Nephron (organoid): ENCODE results near the gene AFAP1.

Experiments used
- H3K27ac Mint-ChIP-seq, 3 experiments: 2 replicates each; pipeline ENCODE4 v1.8.0; 2020; ENCODE audit warnings: mixed read lengths in 3 of 3, mild to moderate bottlenecking in 2 of 3, moderate library complexity in 1 of 3
- H3K27me3 Mint-ChIP-seq: 2 replicates; pipeline ENCODE4 v1.8.0; 2021; ENCODE audit warnings: low read depth, mild to moderate bottlenecking, moderate library complexity, mixed read lengths
- H3K36me3 Mint-ChIP-seq: 2 replicates; pipeline ENCODE4 v1.8.0; 2020; ENCODE audit warnings: low read depth, mixed read lengths
- H3K4me1 Mint-ChIP-seq: 2 replicates; pipeline ENCODE4 v1.8.0; 2020; ENCODE audit warnings: mixed read lengths
- H3K4me3 Mint-ChIP-seq, 3 experiments: 2 replicates each; pipeline ENCODE4 v1.8.0; 2020; ENCODE audit warnings: mild to moderate bottlenecking in 3 of 3, mixed read lengths in 3 of 3, moderate library complexity in 2 of 3
- H3K9me3 Mint-ChIP-seq: 2 replicates; pipeline ENCODE4 v1.8.0; 2020; ENCODE audit warnings: mixed read lengths
- TF ChIP-seq, protein P1 (sequence below), 3 experiments: fragments of 200-600 bp; sonication (generic); IDR thresholded peaks; one replicate each; pipeline ENCODE4 v1.5.0; 2021; ENCODE audit warnings: antibody characterized with exemption in 3 of 3; ENCODE audit not compliant: unreplicated experiment in 3 of 3

Gene AFAP1

DNA sequence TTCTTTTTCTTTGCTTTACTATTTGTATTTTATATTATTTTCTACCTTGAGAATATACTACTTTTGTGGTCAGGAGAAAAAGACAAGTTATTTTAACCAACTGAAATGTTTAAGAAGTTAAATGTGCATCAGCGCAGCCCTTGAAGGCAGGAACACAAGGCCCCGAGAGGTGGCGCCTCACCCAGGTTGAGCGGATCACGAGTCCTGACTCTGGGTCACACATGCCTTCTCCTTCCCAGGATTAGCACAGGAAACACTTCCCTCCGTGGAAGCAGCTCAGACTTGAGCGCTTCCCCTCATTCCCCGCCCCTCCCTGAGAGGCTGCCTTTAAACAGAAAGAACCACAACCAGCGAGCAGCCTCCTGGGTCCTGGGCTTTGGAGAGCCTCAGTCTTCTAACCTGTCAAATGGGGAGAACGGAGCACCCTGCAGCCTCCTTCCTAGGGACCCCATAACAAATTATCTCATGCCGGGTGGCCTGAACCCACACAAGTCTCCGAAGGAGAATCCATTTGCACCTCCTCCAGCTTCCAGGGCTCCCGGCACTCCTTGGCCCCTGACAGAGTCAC, 217.6 kb downstream of the AFAP1 start:
- peaks cover 9% of the 10 kb centered on the region for H3K36me3 Mint-ChIP-seq
- TF ChIP-seq, protein P1, sequence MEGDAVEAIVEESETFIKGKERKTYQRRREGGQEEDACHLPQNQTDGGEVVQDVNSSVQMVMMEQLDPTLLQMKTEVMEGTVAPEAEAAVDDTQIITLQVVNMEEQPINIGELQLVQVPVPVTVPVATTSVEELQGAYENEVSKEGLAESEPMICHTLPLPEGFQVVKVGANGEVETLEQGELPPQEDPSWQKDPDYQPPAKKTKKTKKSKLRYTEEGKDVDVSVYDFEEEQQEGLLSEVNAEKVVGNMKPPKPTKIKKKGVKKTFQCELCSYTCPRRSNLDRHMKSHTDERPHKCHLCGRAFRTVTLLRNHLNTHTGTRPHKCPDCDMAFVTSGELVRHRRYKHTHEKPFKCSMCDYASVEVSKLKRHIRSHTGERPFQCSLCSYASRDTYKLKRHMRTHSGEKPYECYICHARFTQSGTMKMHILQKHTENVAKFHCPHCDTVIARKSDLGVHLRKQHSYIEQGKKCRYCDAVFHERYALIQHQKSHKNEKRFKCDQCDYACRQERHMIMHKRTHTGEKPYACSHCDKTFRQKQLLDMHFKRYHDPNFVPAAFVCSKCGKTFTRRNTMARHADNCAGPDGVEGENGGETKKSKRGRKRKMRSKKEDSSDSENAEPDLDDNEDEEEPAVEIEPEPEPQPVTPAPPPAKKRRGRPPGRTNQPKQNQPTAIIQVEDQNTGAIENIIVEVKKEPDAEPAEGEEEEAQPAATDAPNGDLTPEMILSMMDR (IDR thresholded peaks at IDR 0.05; ENCODE audit: unreplicated experiment in 3 of 3) = peak in 2 of 3 experiments; percentile 12 to 18
- peaks cover 25% of the 10 kb centered on the region for H3K27me3 Mint-ChIP-seq
- no peak overlapping the region for H3K4me3 Mint-ChIP-seq
- H3K4me1 Mint-ChIP-seq = peaks cover 13% of the 10 kb centered on the region
- no peaks in the 10 kb centered on the region for H3K9me3 Mint-ChIP-seq
- H3K27ac Mint-ChIP-seq = no peak overlapping the region

DNA sequence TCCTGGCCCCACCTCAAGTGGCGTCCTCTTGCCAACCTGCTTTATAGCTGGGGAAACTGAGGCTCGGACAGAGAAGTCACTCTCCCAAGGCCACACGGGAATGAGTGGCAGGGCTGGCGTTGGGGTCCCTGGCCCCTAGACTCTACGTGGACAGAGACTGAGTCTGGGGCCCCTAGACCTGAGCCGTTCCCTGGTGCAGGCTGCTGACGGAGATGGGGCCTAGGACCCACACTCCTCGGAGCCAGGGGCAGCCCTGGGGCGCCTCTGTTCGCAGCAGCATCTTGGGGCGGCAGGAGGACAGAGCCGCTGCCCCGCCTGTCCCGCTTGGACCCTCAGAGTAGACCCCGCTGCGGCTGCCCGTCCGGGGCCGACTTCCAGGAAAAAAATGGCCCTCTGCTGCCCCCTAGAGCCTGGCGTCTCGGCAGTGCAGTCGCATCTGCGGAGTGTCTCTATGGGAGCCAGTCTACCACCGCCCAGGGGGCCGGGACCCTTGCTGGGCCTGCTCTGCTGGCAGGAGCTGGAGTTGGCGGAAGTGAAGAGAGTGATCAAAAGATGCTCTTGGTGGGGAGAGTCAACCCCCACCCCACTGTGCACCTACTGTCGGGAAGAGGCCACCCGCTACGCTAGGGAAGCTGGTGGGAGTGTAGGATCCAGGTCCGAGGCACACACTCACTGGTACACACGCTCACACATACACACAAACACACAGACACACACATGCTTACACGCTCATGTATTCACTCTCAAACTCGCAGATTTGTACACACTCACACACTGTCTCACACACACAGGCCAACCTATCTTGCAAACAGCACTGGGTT, 220.1 kb downstream of the AFAP1 start:
- Mint-ChIP-seq H3K4me3 (no peak overlapping the region), H3K36me3 (peaks cover 19% of the 10 kb centered on the region), H3K27ac (no peak overlapping the region), H3K27me3 (peaks cover 26% of the 10 kb centered on the region), H3K4me1 (peaks cover 13% of the 10 kb centered on the region), H3K9me3 (peaks cover 3% of the 10 kb centered on the region)
- TF ChIP-seq, protein P1 (IDR thresholded peaks at IDR 0.05; ENCODE audit: unreplicated experiment in 3 of 3) = peak; percentile 83 to 90 (median 85)

DNA sequence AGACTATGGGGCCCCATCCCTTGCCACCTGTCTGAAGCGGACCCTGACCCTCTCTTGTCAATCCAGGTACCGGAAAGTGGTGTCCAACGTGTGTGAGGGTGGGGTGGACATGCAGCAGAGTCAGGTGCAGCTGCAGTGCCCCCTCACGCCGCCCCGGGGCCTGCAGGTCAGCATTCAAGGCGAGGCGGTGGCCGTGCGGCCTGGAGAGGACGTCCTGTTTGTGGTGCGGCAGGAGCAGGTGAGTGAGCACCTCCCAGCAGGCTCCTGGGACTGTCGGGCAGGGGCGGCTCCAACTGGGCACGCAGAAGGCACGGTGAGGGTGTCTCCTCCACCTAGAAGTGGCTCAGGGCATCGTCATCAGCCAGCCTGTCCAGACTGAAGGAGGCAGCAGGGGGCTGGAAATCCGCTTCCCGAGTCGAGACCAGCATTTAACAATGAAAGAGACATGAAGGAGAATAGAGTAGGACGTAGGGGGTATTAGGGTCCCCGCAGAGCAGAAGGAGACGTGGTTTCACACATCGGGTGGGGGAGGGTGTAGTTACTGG, 221.6 kb downstream of the AFAP1 start:
- Mint-ChIP-seq H3K36me3 (peaks cover 17% of the 10 kb centered on the region), H3K27ac (no peak overlapping the region), H3K4me1 (peaks cover 13% of the 10 kb centered on the region), H3K9me3 (peaks cover 3% of the 10 kb centered on the region), H3K27me3 (peaks cover 26% of the 10 kb centered on the region), H3K4me3 (no peak overlapping the region)
- TF ChIP-seq, protein P1 (IDR thresholded peaks at IDR 0.05; ENCODE audit: unreplicated experiment in 3 of 3) = no peak

DNA sequence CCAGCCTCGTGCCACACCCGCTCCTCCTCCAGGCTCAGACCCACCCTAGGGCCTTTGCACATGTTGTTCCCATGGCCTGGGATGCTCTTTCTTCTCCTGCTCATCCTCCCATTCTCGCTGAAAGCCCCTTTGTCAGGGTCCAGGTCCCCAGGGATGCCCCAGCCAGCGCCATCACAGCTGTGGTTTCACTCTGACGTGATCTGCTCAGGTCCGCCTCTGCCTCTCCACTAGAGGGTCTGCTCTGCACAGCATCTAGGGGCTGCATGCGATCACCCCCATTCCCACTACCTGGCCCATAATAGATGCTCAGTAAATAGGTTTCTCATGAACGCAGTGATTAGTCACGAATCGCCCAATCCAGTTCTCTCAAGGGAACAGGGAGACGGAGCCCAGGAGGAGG, 222.5 kb downstream of the AFAP1 start:
- H3K27ac Mint-ChIP-seq = no peak overlapping the region
- H3K36me3 Mint-ChIP-seq = peaks cover 18% of the 10 kb centered on the region
- peaks cover 17% of the 10 kb centered on the region for H3K4me1 Mint-ChIP-seq
- TF ChIP-seq, protein P1 (IDR thresholded peaks at IDR 0.05; ENCODE audit: unreplicated experiment in 3 of 3) = no peak
- no peak overlapping the region for H3K4me3 Mint-ChIP-seq
- peaks cover 3% of the 10 kb centered on the region for H3K9me3 Mint-ChIP-seq
- H3K27me3 Mint-ChIP-seq = peaks cover 21% of the 10 kb centered on the region

DNA sequence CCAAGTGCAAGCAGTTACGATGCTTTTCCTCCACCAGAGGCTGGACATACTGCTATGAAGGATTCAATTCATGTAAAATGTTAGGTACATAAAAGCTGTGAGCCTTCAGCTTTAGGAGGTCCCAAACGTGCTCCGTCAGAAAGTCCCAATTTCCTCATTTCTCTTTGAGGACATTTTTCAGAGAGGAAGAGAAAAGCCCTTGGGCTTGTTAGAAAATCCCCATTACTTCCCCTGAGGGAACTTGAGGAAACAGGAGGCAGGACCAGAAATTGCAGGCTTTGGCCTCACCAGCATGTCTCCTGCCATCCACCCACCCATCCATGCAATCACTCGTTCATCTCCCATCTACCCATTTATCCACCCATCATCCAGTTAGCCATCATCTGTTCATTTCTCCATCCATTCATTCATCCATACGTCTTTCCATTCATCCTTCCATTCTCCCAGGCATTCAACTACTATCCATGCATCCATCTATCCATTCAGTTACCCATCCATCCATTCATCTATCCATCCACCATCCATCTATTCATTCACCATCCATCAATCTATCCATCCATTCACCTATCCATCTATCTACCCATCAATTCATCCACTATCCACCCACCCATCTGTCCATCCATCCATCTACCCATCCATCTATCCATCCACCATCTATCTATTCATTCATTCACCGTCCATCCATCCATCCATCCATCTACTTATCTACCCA, 223.5 kb downstream of the AFAP1 start:
- peaks cover 3% of the 10 kb centered on the region for H3K9me3 Mint-ChIP-seq
- peaks cover 25% of the 10 kb centered on the region for H3K27me3 Mint-ChIP-seq
- H3K4me3 Mint-ChIP-seq = no peak overlapping the region
- no peak overlapping the region for H3K27ac Mint-ChIP-seq
- H3K36me3 Mint-ChIP-seq = peaks cover 18% of the 10 kb centered on the region
- H3K4me1 Mint-ChIP-seq = peaks cover 25% of the 10 kb centered on the region
- TF ChIP-seq, protein P1 (IDR thresholded peaks at IDR 0.05; ENCODE audit: unreplicated experiment in 3 of 3) = no peak
